OCI-LY7 (cell line): Measurements from ENCODE around the gene GATA6.

Experiments used
- CTCF ChIP-seq: fragments of 200-600 bp; sonication (generic); conservative IDR thresholded peaks from 2 replicates; pipeline ENCODE4 v1.5.1; 2014; ENCODE audit warnings: mild to moderate bottlenecking, antibody characterized with exemption, low read length, moderate library complexity, mixed read lengths
- EZH2phosphoT487 ChIP-seq: fragments of 200-600 bp; sonication (generic); IDR thresholded peaks from 2 replicates; pipeline ENCODE4 v1.6.1; 2018; ENCODE audit warnings: low read depth, borderline replicate concordance, mild to moderate bottlenecking, mixed run types, antibody characterized with exemption, low read length, moderate library complexity, mixed read lengths

GRCh38 chr18:22238036-22238435 lies 68.6 kb downstream of the GATA6 start:
- TF ChIP-seq CTCF, result no peak
- no peak for TF ChIP-seq EZH2phosphoT487
